Left lung (tissue), 10 donors: ENCODE data around the gene GPR26. TPM values are rescaled to one million over a fixed set of nuclear protein-coding genes. Genes with fewer than 3 reads are reported as not detected.

Experiments
- ATAC-seq: fragments of 200-7000 bp; cut with Tn5 transposase; one replicate; pipeline ENCODE4 v1.9.1; 2020; ENCODE audit warnings: moderate library complexity
- DNase-seq, 4 donors: peaks; one replicate each; pipeline ENCODE4 v3.0.0-alpha.2; 2013 to 2020
- H3K27ac ChIP-seq, 2 donors: fragments of 200-600 bp; sonication (generic) in 1 of 2; one replicate each; pipeline versions ENCODE4 v1.5.0 to v1.8.0; 2020 to 2021
- H3K27me3 ChIP-seq, 2 donors: fragments of 200-600 bp; sonication (generic) in 1 of 2; one replicate each; pipeline versions ENCODE4 v1.5.0 to v1.8.0; 2020 to 2021
- H3K36me3 ChIP-seq, 2 donors: fragments of 200-600 bp; sonication (generic) in 1 of 2; one replicate each; pipeline versions ENCODE4 v1.5.0 to v1.8.0; 2020 to 2021
- H3K4me1 ChIP-seq, 2 donors: fragments of 200-600 bp; one replicate each; pipeline ENCODE4 v1.8.0; 2021
- H3K4me3 ChIP-seq, 2 donors: fragments of 200-600 bp; sonication (generic) in 1 of 2; one replicate each; pipeline versions ENCODE4 v1.5.0 to v1.8.0; 2020 to 2021; ENCODE audit warnings: mild to moderate bottlenecking in 1 of 2
- H3K9me3 ChIP-seq, 2 donors: fragments of 200-600 bp; sonication (generic) in 1 of 2; one replicate each; pipeline versions ENCODE4 v1.5.0 to v1.8.0; 2020 to 2021
- CTCF ChIP-seq, 2 donors: fragments of 200-600 bp; sonication (generic) in 1 of 2; IDR thresholded peaks; one replicate each; pipeline versions ENCODE4 v1.5.0 to v1.8.0; 2021; ENCODE audit warnings: antibody characterized with exemption in 2 of 2
- intact Hi-C, 2 donors: fragments of 100-400 bp; cut with DNase I; formaldehyde crosslinking; loops; one replicate each; pipeline versions ENCODE4 v1.11.2 to v1.14.2; 2022
- polyA plus RNA-seq, 6 donors: library from polyadenylated mRNA; unstranded; fragments of 120-200 nt; gene quantifications; one replicate each; pipeline ENCODE4 v1.2.1, GENCODE V29; 2013; ENCODE audit not compliant: insufficient read length in 6 of 6
- total RNA-seq, 2 donors: library from RNA; stranded (reverse); fragmentation: NEBNext Ultra II Directional; extraction: Animal tissue kit (Norgen Biotek cat#: 25700); gene quantifications; one replicate each; pipeline ENCODE4 v1.2.1, GENCODE V29; 2021
- donor health status: DM: no; HTN: yes; CAD: no.
- donor health status: DM: no; HTN: no; CAD: no.

GPR26 gene
- total and polyA plus RNA-seq, 8 donors = 0.01 TPM; not detected in 7

- intact Hi-C loops = no loop called here
- Histone ChIP-seq H3K36me3 (no peaks in the 10 kb centered on the region), H3K4me3 (no peak overlapping the region), H3K27me3 (peaks cover 0 to 22% of the 10 kb centered on the region in 2 donors), H3K9me3 (no peaks in the 10 kb centered on the region), H3K27ac (no peak overlapping the region), H3K4me1 (no peaks in the 10 kb centered on the region)
- no peak for TF ChIP-seq CTCF (IDR thresholded peaks at IDR 0.05)
- DNase-seq (no peak), ATAC-seq (no peak)
These were observed 21.6 kb downstream of the GPR26 start for GRCh38 chr10:123687758-123688157.

GRCh38 chr10:123689880-123690279 is 23.7 kb downstream of the GPR26 start:
- DNase-seq = no peak
- no peak for ATAC-seq
- intact Hi-C loops = no loop called here
- no peak for TF ChIP-seq CTCF (IDR thresholded peaks at IDR 0.05)
- H3K4me1 ChIP-seq = no peaks in the 10 kb centered on the region
- no peaks in the 10 kb centered on the region for H3K36me3 ChIP-seq
- H3K27ac ChIP-seq = no peak overlapping the region
- no peak overlapping the region for H3K4me3 ChIP-seq
- H3K27me3 ChIP-seq = peaks cover 0 to 13% of the 10 kb centered on the region in 2 donors
- H3K9me3 ChIP-seq = no peaks in the 10 kb centered on the region

DNA sequence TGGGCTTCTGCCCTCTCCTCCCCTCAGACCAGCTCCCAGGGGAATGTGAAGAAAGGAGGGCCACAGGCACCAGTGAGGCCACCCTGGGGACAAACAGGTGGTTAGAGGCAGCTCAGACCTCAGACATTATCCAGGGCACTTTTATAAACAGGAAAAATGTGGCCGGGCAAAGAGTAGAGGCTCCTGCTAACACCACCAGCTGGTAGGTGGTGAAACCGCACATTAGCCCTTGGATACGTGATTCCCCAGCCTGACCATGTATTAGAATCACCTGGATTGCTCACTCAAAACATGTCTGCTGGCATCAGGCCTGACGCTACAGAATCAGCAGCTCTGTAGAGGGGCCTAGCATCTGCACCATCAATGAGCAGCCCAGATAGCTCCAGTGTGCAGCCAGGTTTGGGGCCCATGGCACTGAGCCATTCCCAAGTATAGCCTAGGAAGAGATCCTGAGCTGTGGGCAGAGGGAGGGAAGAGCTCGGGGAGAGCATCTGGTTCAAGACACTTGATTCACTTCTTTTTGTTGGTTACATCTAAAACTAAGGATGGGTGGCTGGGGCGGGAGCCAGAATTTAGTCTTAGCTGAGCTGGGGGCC is 37.1 kb downstream of the GPR26 start:
- no peak for DNase-seq
- intact Hi-C loops = no loop called here
- H3K27me3 ChIP-seq = peaks cover 0 to 32% of the 10 kb centered on the region in 2 donors
- H3K4me1 ChIP-seq = no peaks in the 10 kb centered on the region
- ATAC-seq = no peak
- H3K36me3 ChIP-seq = no peaks in the 10 kb centered on the region
- H3K9me3 ChIP-seq = no peaks in the 10 kb centered on the region
- no peak for TF ChIP-seq CTCF (IDR thresholded peaks at IDR 0.05)
- H3K4me3 ChIP-seq = no peak overlapping the region
- no peak overlapping the region for H3K27ac ChIP-seq

DNA sequence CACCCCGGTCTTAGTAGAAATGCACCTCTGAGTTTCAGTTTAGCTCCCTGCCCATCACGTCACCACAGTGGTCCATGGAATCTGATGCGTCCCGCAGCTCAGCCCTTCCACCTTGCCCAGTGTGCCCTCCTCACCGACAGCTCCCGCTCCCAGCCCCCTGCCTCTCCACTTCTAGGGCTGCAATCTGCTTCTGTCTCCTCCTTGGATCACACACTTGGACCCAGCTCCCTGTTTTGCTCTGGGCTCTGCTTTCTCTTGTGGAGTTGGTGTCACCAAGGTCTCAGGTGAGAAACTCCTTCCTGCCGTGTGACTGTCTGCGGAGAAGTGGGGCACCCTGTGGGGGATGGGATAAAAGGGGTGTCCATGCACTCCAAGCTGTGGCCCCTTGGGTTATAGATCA is 37.9 kb downstream of the GPR26 start:
- intact Hi-C loops = no loop called here
- TF ChIP-seq CTCF (IDR thresholded peaks at IDR 0.05) = no peak

GRCh38 chr10:123704812-123705211 is 38.7 kb downstream of the GPR26 start:
- no peak for ATAC-seq
- H3K4me1 ChIP-seq = no peaks in the 10 kb centered on the region
- peaks cover 0 to 32% of the 10 kb centered on the region in 2 donors for H3K27me3 ChIP-seq
- H3K27ac ChIP-seq = no peak overlapping the region
- H3K4me3 ChIP-seq = no peak overlapping the region
- no peak for DNase-seq
- H3K36me3 ChIP-seq = no peaks in the 10 kb centered on the region
- intact Hi-C loops = no loop called here
- H3K9me3 ChIP-seq = no peaks in the 10 kb centered on the region
- no peak for TF ChIP-seq CTCF (IDR thresholded peaks at IDR 0.05)

More for the DNA sequence above, 37.9 kb downstream of the GPR26 start:
- Histone ChIP-seq H3K27me3 (peaks cover 0 to 32% of the 10 kb centered on the region in 2 donors), H3K27ac (no peak overlapping the region), H3K4me3 (no peak overlapping the region), H3K36me3 (no peaks in the 10 kb centered on the region), H3K4me1 (no peaks in the 10 kb centered on the region), H3K9me3 (no peaks in the 10 kb centered on the region)
- no peak for ATAC-seq
- DNase-seq = no peak
